HG03460 (cell line): Measurements from ENCODE around the gene CLTCL1.

Source experiments
- ATAC-seq: cut with Tn5 transposase; IDR thresholded peaks from one replicate; pipeline ENCODE4 v1.9.1; 2021; ENCODE audit not compliant: unreplicated experiment

The CLTCL1 gene

DNA sequence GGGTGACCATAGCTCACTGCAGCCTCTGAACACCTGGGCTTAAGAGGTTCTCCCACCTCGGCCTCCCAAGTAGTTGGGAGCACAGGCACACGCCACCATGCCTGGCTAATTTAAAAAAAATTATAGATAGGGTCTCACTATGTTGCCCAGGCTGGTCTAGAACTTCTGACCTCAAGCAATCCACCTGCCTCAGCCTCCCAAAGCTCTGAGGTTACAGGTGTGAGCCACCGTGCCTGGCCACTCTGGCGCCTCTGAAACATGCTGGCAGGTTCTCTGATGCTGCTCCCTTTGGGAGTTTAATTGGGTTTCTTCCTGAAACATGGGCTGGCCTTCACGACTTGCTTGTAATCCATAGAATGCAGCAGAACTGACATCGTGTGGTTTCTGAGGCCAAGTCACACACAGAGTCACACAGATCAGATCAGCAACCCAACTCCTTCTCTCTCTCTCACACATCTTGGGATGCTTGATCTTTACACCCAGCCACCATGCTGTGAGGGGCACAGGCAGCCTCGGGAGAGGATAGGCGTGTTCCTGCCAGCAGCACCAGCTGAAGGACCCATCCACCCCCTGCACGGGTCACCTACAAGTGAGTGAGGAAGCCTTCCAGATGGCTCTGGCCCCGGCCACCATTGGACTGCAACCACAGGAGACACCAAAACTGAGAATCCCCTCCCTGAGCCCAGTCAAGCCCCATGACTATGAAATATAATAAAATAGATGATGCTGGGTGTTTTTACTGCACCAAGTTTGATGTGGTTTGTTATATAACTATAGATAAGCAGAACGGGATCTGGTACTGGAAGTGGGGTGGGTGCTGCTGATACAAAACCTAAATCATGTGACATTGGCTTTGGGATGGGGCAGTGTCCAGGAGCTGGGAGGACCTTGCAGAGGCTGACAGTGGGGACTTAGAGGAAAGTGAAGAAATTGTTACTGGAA is 138.3 kb downstream of the CLTCL1 start:
- ATAC-seq = no peak

- no peak for ATAC-seq
Measured at GRCh38 chr22:19151329-19152191, 140.0 kb downstream of the CLTCL1 start.

DNA sequence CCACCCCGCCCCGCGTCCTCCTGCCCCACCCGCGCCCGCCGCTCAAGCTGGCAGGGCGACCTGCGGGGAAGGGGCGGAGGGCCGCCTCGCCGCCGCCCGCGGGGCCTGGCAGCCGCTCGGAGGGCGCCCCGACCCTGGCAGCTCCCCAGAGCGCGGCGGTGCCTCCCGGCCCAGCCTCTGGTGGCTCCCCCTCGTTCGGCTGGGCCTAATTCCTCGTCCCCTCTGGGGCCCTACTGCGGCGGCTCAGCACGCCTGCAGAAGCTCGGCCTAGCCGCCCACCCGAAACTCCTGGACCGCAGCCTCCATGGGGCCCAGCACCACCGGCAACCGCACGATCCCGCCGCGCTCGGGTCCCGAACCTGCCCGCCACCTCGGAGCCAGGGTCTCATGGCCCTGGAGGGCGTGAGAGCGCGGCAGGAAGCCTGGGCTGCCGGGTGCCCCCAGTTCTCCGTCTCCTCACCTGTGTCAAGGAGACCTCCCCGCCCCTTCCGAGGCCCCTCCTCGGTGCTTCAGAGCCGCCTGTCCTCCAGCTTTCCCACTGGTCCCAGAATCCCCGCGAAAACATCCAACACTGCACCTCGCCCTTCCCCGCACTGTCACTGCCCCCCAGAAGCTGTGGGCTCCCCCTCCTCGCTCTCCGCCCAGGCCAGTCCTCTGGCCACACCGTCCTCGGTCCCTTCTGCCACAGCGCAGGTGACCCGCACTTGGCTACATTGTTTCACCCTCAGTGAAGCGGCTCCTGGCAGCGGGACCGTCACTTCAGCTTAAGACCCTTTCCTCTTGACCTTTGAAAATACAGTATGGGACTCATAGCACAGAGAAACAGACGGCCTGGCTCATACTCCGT is 140.8 kb downstream of the CLTCL1 start:
- no peak for ATAC-seq

GRCh38 chr22:19149991-19150390 is 141.5 kb downstream of the CLTCL1 start, which contains the start of gene GSC2:
GSC2 (minus strand) TSS chr22:19150292; CDS start chr22:19150283, 9 bp downstream.
- ATAC-seq = no peak

- no peak for ATAC-seq
Measured at GRCh38 chr22:19149047-19149883, 142.3 kb downstream of the CLTCL1 start.

- ATAC-seq = no peak
Measured at GRCh38 chr22:19148417-19149046, 143.0 kb downstream of the CLTCL1 start.

DNA sequence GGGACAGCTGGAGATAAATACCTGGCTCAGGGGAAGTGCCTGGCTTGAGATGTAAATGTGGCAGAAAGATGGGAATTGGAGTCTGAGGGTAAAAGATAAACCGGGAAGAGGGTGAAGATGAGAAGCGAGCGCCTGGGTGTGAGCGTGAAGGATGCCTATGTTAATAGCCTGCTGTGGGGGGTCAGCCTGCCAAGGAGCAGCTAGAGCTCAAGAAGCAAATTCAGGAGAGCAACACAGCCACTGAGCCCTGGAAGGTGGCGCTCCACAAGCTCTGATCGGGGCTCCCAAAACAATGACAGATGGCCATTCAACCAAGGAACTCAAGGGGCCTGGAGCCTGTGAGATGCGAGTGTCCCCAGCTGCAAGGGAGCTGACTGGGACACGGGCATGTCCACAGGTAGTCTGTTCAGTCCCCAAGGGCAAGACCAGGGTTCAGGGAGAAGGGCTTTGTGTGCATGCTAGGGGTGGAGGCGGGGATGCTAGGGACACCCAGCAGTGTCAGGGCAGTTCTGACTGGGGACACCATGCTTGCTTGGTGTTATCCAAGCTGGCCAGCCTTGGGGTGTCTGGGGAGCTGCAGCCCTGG is 144.2 kb downstream of the CLTCL1 start:
- ATAC-seq = no peak

- no peak for ATAC-seq
Measured at GRCh38 chr22:19146215-19146968, 145.1 kb downstream of the CLTCL1 start.

DNA sequence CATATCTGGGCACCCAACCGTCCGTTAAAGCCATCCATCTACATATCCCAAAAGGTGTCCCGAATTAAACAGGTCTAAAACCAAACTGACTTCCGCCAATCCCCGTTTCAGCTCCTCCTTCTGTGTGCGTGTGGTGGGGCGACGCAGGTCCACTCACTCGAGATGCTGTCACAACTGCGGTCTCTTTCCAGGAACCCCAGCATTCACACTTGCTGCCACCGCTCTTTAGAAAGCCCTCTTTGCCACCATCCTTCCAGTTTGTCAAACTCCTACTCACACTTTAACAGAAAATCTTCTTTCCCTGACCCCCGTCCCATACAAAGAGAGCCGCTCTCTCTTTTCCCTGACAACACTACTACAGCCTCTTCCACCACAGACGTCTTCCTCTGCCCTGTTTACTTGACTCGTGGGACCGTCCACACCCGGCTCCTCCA is 147.5 kb downstream of the CLTCL1 start:
- ATAC-seq = no peak

DNA sequence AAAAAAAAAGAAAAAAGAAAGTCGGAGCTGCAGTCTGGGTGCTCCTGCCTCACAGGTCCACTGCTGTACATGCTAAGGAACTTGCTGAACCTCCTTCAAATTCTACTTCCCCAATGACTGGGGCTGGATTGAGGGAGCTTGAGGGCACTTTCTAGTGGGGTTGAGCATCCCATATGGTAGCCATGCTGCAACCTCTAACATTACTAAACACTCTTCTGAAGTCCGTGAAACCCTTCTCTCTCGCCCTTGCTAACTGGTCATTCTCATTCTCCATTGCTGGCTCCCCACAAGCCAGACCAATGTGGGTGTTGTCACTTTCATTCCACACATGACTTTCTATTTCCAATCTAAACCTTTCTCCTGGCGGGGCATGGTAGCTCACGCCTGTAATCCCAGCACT is 148.3 kb downstream of the CLTCL1 start:
- no peak for ATAC-seq

- no peak for ATAC-seq
Measured at GRCh38 chr22:19142394-19142793, 149.1 kb downstream of the CLTCL1 start.

GRCh38 chr22:19139974-19140373 is 151.5 kb downstream of the CLTCL1 start:
- no peak for ATAC-seq

DNA sequence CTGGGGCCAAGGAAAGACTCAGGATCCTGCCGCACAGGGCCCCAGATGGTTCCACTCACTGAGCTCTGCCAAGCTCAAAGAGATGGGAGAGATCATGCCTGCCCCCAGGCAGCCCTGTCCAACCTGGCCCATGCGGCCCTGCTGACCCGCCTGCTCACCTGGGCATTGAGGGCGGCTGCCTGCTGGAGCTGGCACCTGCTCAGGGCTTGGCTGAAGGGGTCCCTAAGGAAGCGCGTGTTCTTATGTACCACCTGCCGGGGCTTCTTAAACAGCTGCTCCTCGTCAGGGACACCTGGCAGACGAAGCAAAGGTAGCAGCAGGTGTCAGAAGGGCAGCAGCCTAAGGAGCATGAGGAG is 152.5 kb downstream of the CLTCL1 start:
- ATAC-seq = no peak

DNA sequence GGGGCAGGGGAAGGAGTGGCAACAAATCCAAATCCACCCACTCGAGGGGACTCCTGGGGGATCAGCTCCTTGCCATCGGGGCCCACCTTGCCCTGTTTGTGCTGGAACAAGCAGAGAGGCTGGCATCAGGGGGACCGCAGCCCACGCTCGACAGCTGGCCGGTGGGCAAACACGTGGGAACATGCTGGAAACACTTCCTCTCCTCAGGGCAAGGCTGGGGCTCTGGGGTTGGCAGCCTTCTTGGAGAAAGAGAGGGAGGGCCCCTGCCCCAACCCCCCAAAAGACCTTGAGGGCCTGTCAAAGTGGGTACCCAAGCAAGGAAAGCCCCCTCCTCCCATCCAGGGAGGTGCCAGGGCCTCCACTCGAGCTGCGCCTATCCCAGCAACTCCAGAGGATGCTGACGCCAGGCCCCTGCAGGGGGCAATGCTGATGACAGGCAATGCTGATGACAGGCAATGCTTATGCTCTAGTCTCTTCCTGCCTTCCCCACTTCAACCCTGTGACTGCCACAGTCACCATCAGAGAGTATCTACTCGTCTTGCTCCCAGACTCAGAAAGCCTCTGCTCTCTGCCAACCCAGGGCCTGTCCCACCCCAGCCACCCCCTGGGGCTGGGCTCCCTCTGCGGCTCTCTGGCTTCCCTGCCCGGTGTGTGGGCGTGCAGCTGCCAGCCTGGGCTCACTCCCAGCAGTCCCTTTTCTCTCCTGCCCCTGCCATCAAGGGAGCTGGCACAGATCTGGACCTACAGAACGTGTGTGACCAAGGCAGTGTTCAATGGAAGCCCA is 153.1 kb downstream of the CLTCL1 start:
- ATAC-seq = no peak

DNA sequence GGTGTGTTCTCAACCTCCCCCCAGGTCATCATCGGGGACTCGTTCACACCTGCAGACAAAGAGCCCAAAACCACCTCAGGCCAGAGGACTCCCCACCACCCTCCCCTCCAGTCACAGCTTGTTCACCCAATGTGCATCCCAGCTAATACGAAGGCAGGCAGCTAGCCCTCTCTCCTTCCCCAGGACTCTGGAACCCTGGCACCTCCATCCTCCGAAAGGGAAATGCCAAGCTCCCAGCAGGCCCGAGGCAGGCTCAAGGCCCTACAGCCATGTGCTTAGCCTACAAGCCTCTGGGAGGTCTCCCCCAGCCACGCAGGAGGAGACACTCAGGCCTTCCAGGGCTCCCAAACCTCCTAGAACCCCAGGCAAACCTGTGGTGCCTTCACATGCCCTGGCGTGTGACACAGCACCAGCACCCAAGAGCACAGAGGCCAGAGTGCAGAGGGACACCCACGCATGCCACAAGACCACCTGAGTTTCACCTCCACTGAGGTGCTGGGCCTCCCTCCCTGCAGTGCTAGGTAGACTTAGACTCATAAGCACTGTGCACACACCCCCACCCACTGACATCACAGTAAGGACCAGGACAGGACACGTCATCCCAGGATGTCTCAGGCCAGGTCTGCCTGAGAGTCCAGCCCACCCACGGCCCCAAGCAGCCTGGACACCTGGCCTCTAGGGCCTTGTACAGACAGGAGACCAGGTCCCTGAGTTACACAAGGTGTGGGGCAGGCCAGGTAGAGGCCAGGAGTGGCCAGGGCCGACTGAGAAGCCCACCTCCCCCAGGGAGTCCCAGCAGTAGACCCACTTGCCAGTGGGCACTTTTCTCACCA is 153.9 kb downstream of the CLTCL1 start:
- no peak for ATAC-seq

- ATAC-seq = no peak
Measured at GRCh38 chr22:19136915-19137314, 154.6 kb downstream of the CLTCL1 start.

DNA sequence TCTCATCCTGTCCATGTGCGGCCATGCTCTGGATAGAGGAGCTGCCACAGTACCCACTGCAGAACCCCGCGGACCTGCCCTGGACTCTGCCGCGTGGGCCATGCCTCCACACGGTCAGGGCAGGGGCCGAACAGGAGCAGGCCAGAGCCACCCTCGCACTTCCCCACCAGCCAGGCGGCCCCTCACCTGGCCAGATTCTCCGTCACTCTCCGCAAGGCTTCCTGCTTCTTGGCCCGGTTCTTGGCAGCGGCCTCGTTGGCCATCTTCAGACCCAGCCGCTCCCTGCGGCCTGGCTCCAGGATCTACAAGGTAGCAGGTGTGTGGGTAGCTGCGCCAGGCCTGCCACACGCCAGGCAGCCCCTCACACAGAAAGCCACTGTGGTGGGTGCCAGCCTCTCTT is 156.6 kb downstream of the CLTCL1 start:
- no peak for ATAC-seq
